ENCODE data around the gene NDEL1.

The NDEL1 gene

GRCh38 chr17:8459107-8459506 is 23.4 kb downstream of the NDEL1 start:
- TF ChIP-seq, protein P1, sequence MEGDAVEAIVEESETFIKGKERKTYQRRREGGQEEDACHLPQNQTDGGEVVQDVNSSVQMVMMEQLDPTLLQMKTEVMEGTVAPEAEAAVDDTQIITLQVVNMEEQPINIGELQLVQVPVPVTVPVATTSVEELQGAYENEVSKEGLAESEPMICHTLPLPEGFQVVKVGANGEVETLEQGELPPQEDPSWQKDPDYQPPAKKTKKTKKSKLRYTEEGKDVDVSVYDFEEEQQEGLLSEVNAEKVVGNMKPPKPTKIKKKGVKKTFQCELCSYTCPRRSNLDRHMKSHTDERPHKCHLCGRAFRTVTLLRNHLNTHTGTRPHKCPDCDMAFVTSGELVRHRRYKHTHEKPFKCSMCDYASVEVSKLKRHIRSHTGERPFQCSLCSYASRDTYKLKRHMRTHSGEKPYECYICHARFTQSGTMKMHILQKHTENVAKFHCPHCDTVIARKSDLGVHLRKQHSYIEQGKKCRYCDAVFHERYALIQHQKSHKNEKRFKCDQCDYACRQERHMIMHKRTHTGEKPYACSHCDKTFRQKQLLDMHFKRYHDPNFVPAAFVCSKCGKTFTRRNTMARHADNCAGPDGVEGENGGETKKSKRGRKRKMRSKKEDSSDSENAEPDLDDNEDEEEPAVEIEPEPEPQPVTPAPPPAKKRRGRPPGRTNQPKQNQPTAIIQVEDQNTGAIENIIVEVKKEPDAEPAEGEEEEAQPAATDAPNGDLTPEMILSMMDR (IDR thresholded peaks at IDR 0.05), result no peak

GRCh38 chr17:8459831-8460230 is 24.1 kb downstream of the NDEL1 start:
- TF ChIP-seq, protein P1 (IDR thresholded peaks at IDR 0.05), result no peak

- TF ChIP-seq, protein P1 (IDR thresholded peaks at IDR 0.05), result no peak
Measured at GRCh38 chr17:8462564-8462963, 26.9 kb downstream of the NDEL1 start.

DNA sequence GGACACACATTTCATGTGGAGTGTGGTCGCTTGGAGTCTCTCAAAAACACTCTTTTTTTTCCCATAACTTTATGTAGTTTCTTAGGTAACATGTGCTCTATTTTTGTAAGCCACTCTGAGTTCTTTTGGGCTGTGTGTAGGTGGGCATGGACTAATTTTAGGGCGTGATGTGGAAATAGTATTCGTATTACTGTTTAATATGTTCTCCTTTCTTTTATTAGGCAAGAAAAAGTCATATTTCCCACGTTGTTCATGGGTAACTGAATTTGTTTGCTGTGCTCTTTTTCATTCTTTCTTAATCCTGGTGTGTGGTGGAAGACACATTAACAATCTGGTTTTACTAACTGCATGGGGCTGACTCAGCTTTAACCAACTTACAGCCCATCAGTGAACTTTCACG is 27.4 kb downstream of the NDEL1 start:
- TF ChIP-seq, protein P1 (IDR thresholded peaks at IDR 0.05), result no peak

DNA sequence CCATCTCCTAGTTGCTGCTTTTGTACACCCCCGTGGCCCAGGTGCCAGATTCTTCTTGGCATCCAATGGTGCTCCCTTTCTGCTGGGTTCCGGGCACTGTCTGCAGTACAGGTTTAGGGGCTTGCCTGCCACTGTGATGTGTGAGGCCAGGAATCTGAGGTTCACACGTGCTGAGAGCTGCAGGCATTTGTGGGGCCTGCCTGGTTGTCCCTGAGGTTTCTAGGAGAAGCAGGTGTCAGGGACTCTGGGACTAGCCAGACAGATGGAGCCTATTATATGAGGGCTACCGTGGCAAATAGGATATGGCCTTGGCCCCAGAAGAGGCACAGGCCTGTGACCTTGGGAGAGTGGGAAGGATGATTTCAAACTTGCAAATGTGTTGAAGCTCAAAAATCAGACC is 29.3 kb downstream of the NDEL1 start:
- TF ChIP-seq, protein P1 (IDR thresholded peaks at IDR 0.05), result no peak

- TF ChIP-seq, protein P1 (IDR thresholded peaks at IDR 0.05), result no peak
Measured at GRCh38 chr17:8465356-8465755, 29.7 kb downstream of the NDEL1 start.

- TF ChIP-seq, protein P1 (IDR thresholded peaks at IDR 0.05), result no peak
Measured at GRCh38 chr17:8465759-8466158, 30.1 kb downstream of the NDEL1 start.

DNA sequence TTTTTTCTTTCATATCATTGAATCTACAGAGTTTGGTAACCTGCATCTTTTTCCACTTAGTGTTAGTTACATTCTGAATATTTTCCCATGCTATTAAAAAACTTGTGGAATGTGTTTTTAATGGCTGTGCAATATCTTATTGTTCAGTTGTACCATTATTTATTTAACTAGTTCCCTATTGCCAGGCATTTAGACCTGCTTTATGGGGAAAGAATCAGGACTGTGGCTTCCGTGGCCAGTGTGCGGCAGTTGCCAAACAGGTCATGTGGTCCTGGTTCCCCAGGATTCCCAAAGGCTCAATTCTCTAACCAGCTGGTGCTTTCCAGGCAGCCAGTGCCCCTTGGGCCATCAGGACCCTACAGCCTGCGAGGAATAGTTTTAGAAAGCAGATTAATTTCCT is 30.8 kb downstream of the NDEL1 start:
- TF ChIP-seq, protein P1 (IDR thresholded peaks at IDR 0.05), result no peak
